Stomach (tissue), 9 donors: ENCODE data around the gene CCDC167. TPM values are rescaled to one million over a fixed set of nuclear protein-coding genes. Genes with fewer than 3 reads are reported as not detected.
A peak's percentile ranks its signal among the peaks of the same experiment; 100 is the strongest.

Source experiments
- DNase-seq, 2 donors: peaks; one replicate each; pipeline versions ENCODE4 v3.0.0 to v3.0.0-alpha.2; 2013 to 2019
- H3K27ac ChIP-seq, 5 donors: fragments of 200-600 bp in 4 of 5; sonication (generic) in 4 of 5; one replicate each; pipeline ENCODE4 v1.5.1; 2013 to 2019; ENCODE audit warnings: mild to moderate bottlenecking in 1 of 5, moderate library complexity in 1 of 5
- H3K27me3 ChIP-seq, 3 donors: fragments of 200-600 bp; sonication (generic); one replicate each; pipeline ENCODE4 v1.5.1; 2017 to 2019; ENCODE audit warnings: mixed run types in 1 of 3
- H3K36me3 ChIP-seq, 4 donors: fragments of 200-600 bp; sonication (generic); 1 replicate in 3 of 4; 2 replicates in 1 of 4; pipeline ENCODE4 v1.5.1; 2016 to 2019
- H3K4me1 ChIP-seq, 4 donors: fragments of 200-600 bp; sonication (generic); one replicate each; pipeline ENCODE4 v1.5.1; 2016 to 2019
- H3K4me3 ChIP-seq, 4 donors: fragments of 200-600 bp; sonication (generic) in 3 of 4; one replicate each; pipeline ENCODE4 v1.5.1; 2016 to 2019; ENCODE audit warnings: mild to moderate bottlenecking in 1 of 4
- H3K9me3 ChIP-seq, 4 donors: fragments of 200-600 bp; sonication (generic); one replicate each; pipeline ENCODE4 v1.5.1; 2016 to 2019
- CTCF ChIP-seq, 7 experiments: fragments of 450-650 bp in 4 of 7; fragments of 200-600 bp in 3 of 7; sonication (generic) in 3 of 7; IDR thresholded peaks; one replicate each; pipeline ENCODE4 v1.5.1; 2016 to 2019; ENCODE audit warnings: antibody characterized with exemption in 7 of 7, control low read depth in 2 of 7, mild to moderate bottlenecking in 1 of 7
- EP300 ChIP-seq: sonication (generic); formaldehyde crosslinking; IDR thresholded peaks from one replicate; pipeline ENCODE4 v1.6.1; 2017; ENCODE audit warnings: antibody characterized with exemption
- POLR2A ChIP-seq, 4 donors: fragments of 450-650 bp; IDR thresholded peaks; one replicate each; pipeline ENCODE4 v1.6.1; 2016; ENCODE audit warnings: antibody characterized with exemption in 4 of 4, control low read depth in 2 of 4, mild to moderate bottlenecking in 1 of 4, moderate library complexity in 1 of 4
- POLR2AphosphoS5 ChIP-seq, 3 donors: sonication (generic); formaldehyde crosslinking; IDR thresholded peaks; one replicate each; pipeline ENCODE4 v1.6.1; 2016; ENCODE audit warnings: antibody characterized with exemption in 3 of 3
- WGBS, 5 donors: extraction: QIAGEN DNeasy Blood & Tissue Kit in 3 of 5; methylation state at CpG; one replicate each; pipeline versions ENCODE4 v1.1.5 to v1.1.7; 2013 to 2018; 5-methylcytosine and 5-hydroxymethylcytosine counted together
- intact Hi-C: fragments of 100-400 bp; cut with DNase I; formaldehyde crosslinking; loops from one replicate; pipeline ENCODE4 v1.15.1; 2023; ENCODE audit warnings: low total_unique reads
- polyA plus RNA-seq, 3 donors: library from polyadenylated mRNA; stranded (reverse); fragments of 200-250 nt; gene quantifications; one replicate each; pipeline ENCODE4 v1.2.3, GENCODE V29; 2013
- total RNA-seq, 5 donors: library from RNA; depleted of rRNA; stranded (reverse); fragments of >200 nt; gene quantifications; one replicate each; pipeline versions ENCODE4 v1.1.0 to v1.2.3, GENCODE V29; 2014 to 2016
- donor health status: healthy with polysubstance abuse.
- donor health status: Bipolar disorder and iron deficiency.
- donor health status: healthy.

CCDC167 gene
- total and polyA plus RNA-seq, 8 donors = 4.2 to 47.8 (median 42.5) TPM; not detected in 1

GRCh38 chr6:37516920-37517405, 17.3 kb upstream of the CCDC167 start:
- TF ChIP-seq EP300 (no peak), POLR2A (IDR thresholded peaks at IDR 0.05) (no peak), CTCF (IDR thresholded peaks at IDR 0.05) (no peak), POLR2AphosphoS5 (IDR thresholded peaks at IDR 0.05) (no peak)
- no peak for DNase-seq
- Histone ChIP-seq H3K9me3 (peaks cover 0 to 7% (median 0%) of the 10 kb centered on the region in 4 donors), H3K4me1 (peaks cover 6 to 21% (median 17%) of the 10 kb centered on the region in 4 donors), H3K4me3 (no peak overlapping the region), H3K27ac (peak overlapping the region in 3 of 5 donors; percentile 26 to 68 (median 48)), H3K27me3 (peaks cover 0 to 49% (median 26%) of the 10 kb centered on the region in 3 donors), H3K36me3 (no peaks in the 10 kb centered on the region)
- WGBS, 5 donors = 42 to 65% (median 54%) methylated on average over 16 of the region's 16 CpGs
- intact Hi-C loops = no loop called here

GRCh38 chr6:37516076-37516919, 16.6 kb upstream of the CCDC167 start:
- peaks cover 0 to 7% (median 0%) of the 10 kb centered on the region in 4 donors for H3K9me3 ChIP-seq
- intact Hi-C loops = no loop called here
- peak; percentile 73 to 76 for DNase-seq
- H3K4me1 ChIP-seq = peaks cover 6 to 21% (median 17%) of the 10 kb centered on the region in 4 donors
- peaks cover 0 to 52% (median 29%) of the 10 kb centered on the region in 3 donors for H3K27me3 ChIP-seq
- peak overlapping the region; percentile 3 to 68 (median 53) for H3K27ac ChIP-seq
- H3K36me3 ChIP-seq = no peaks in the 10 kb centered on the region
- peak overlapping the region in 2 of 4 donors; percentile 7 to 14 for H3K4me3 ChIP-seq
- no peak for TF ChIP-seq POLR2AphosphoS5 (IDR thresholded peaks at IDR 0.05)
- no peak for TF ChIP-seq EP300
- 10 to 26% (median 22%) methylated on average over 11 to 18 of the region's 18 CpGs for WGBS, 5 donors

DNA sequence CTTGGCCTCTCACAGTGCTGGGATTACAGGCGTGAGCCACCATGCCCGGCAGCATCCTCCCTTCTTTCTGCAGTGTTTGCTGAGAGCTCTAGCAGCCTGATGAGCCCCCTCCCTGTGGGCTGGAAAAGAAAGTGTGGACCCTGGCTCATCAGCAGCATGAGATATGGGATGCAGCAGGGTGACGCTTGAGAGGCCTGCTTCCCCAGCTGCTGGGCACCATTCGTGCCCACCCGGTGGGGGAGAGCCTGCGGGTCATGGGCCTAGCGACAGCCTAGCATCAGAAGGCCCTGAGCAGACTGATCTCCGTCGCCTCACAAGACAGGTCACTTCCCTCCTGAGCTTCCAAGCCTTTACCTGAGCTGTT, 16.0 kb upstream of the CCDC167 start:
- WGBS, 5 donors = 45 to 68% (median 57%) methylated on average over 9 of the region's 9 CpGs
- DNase-seq = no peak
- H3K27me3 ChIP-seq = peaks cover 0 to 48% (median 24%) of the 10 kb centered on the region in 3 donors
- peaks cover 6 to 21% (median 17%) of the 10 kb centered on the region in 4 donors for H3K4me1 ChIP-seq
- intact Hi-C loops = no loop called here
- TF ChIP-seq POLR2A (IDR thresholded peaks at IDR 0.05) (no peak), POLR2AphosphoS5 (IDR thresholded peaks at IDR 0.05) (no peak), CTCF (IDR thresholded peaks at IDR 0.05) (no peak), EP300 (no peak)
- H3K36me3 ChIP-seq = no peaks in the 10 kb centered on the region
- peaks cover 0 to 7% (median 0%) of the 10 kb centered on the region in 4 donors for H3K9me3 ChIP-seq
- H3K27ac ChIP-seq = peak overlapping the region; percentile 3 to 68 (median 53)
- peak overlapping the region in 2 of 4 donors; percentile 7 to 14 for H3K4me3 ChIP-seq

GRCh38 chr6:37514837-37515236, 15.1 kb upstream of the CCDC167 start:
- H3K36me3 ChIP-seq = no peaks in the 10 kb centered on the region
- no peak for DNase-seq
- intact Hi-C loops = no loop called here
- peaks cover 0 to 7% (median 0%) of the 10 kb centered on the region in 4 donors for H3K9me3 ChIP-seq
- TF ChIP-seq CTCF (IDR thresholded peaks at IDR 0.05) = no peak
- no peak for TF ChIP-seq POLR2AphosphoS5 (IDR thresholded peaks at IDR 0.05)
- TF ChIP-seq POLR2A (IDR thresholded peaks at IDR 0.05) = no peak
- TF ChIP-seq EP300 = no peak
- H3K4me3 ChIP-seq = no peak overlapping the region
- H3K4me1 ChIP-seq = peaks cover 6 to 21% (median 17%) of the 10 kb centered on the region in 4 donors
- peak overlapping the region in 1 of 5 donors; percentile 18 for H3K27ac ChIP-seq
- peaks cover 0 to 47% (median 24%) of the 10 kb centered on the region in 3 donors for H3K27me3 ChIP-seq
- 71 to 81% (median 77%) methylated on average over 7 of the region's 7 CpGs for WGBS, 5 donors
